IPS DF 4.7 (cell line): ENCODE data around the gene SH3RF3.

Source experiments
- DNase-seq: peaks from one replicate; pipeline ENCODE4 v3.0.0-alpha.2; 2013; ENCODE audit warnings: low spot score; ENCODE audit errors: extremely low read depth

Gene SH3RF3

GRCh38 chr2:109237792-109238191, 108.8 kb downstream of the SH3RF3 start:
- DNase-seq: no peak

DNA sequence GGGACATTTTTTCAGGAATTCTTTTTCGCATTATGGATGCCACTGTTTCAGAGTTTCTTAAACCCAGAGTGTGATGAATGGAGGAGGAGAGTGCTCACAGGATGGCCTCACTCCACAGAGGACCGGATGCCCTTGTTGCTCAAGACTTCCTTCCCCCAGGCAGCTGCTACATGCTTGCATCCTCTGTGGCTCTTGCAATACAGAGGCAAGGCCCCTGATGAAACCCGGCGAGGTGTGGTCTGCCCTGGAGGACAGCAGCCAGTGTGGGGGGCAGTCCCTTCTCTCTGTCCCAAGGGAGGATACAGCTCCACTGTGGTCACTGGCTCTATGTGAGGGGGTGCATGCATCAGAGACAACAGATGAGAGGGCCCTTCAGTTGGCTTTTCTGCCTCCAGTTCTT, 109.6 kb downstream of the SH3RF3 start:
- DNase-seq: no peak

GRCh38 chr2:109239720-109240119, 110.7 kb downstream of the SH3RF3 start:
- no peak for DNase-seq

DNA sequence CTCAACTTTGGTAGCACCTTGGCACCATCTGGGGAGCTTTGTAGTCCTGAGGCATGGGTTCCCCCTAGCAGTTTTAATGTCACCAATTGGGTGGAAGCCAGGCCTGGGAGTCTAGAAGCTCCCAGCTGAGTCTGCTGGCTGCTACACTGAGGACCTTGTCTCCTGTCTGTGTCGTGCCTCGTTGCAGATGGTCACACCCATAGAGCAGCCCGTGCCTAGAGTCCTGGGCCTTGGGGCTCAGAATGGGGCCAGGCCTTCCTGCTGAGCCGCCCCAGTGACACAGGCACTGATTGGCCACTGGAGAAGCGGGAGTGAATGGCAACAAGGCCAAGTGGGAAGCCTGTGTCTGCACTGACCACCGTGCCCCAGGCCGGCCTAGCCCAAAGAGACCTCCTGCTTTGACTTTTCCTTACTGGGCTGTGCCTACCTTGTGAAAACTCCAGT, 113.2 kb downstream of the SH3RF3 start:
- no peak for DNase-seq

- DNase-seq: no peak
Observed at GRCh38 chr2:109242654-109243331, 113.8 kb downstream of the SH3RF3 start.

- DNase-seq: no peak
Observed at GRCh38 chr2:109243526-109244303, 114.7 kb downstream of the SH3RF3 start.

DNA sequence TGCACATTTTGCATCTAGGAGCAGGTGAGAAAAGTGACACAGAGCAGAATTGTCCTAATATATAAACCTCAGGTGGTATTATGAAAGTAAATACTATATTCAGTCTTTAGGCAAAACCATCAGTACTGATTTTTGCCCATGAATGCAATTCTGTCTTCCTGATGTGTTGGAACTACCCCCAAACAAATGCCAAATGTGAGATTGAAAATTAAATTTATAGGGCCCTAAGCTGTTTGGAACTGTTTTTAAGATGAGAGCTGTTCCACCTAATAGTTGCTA, 115.2 kb downstream of the SH3RF3 start:
- DNase-seq: no peak

- no peak for DNase-seq
Observed at GRCh38 chr2:109244750-109245382, 115.9 kb downstream of the SH3RF3 start.

DNA sequence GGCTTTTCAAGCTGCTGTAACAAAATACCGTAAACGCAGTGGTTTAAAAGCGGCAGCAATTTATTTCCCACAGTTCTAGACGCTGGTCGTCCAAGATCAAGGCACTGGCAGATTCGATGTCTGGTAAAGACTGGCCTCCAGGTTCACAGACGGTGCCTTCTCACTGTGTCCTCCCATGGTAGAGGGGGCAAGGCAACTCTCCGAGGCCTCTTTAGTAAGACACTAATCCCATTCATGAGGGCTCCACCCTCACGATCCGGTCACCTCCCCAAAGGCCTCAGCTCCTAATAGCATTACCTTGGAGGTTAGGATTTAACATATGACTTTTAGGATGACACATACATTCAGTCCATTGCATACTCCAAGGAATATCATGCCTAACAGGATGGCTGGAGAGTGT, 117.2 kb downstream of the SH3RF3 start:
- no peak for DNase-seq

GRCh38 chr2:109246616-109247015, 117.6 kb downstream of the SH3RF3 start:
- no peak for DNase-seq

- DNase-seq: no peak
Observed at GRCh38 chr2:109247340-109247739, 118.3 kb downstream of the SH3RF3 start.

GRCh38 chr2:109247812-109248211, 118.8 kb downstream of the SH3RF3 start:
- DNase-seq: no peak

- no peak for DNase-seq
Observed at GRCh38 chr2:109248590-109248989, 119.6 kb downstream of the SH3RF3 start.

GRCh38 chr2:109253217-109253616, 124.2 kb downstream of the SH3RF3 start:
- DNase-seq: no peak

DNA sequence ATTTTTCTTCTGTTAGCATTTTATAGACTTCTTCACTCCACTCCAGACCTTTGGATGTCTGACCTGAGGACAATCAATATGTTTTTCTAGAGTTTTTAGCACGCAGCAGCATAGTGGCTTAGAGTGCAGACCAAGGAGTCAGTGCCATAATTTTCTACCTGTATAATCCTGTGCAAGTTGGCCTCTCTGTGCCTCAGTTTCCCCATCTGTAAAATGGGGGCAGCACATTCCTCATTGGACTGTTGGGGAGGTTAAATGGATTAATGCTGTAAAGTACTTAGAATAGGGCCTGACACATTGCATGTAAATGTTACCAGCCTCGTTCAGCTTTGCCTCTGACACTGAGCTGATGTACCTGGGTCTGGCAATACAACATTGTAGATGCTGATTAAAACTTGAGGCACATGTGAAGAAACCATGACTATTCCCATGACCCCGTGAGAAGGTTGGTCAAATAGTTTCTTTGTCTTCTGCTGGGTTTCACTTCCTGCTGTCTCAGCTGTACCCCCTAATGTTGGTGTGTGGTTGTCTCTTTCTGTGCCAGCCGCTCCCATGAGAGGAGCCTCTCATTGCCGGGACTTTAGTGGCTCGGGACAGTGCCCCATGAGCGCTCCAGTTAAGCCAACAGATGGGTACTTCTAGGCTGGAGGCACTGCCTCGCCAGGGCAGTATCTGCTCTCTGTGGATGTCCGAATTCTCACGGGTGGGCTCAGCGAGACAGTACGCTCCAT, 125.3 kb downstream of the SH3RF3 start:
- no peak for DNase-seq

- DNase-seq: no peak
Observed at GRCh38 chr2:109255654-109256053, 126.6 kb downstream of the SH3RF3 start.

DNA sequence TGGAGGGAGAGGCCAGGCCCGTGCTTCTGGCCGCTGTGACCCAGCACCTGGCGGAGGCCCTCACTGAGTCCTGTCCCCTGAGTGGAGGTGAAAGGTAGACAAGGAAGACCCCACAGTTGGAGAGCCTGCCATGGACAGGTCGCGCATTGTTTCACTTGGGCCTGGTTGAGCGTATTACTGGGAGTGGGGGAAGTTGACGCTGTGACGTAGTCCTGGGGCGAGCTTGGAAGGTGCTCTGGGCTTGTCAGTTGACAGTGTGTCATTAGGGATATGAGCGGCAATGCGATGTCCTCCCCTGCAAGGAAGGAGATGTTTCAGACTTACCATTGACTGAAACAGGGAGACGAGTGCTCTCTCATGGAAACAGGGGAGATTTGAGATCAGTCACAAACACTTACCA, 127.1 kb downstream of the SH3RF3 start:
- DNase-seq: no peak

- DNase-seq: no peak
Observed at GRCh38 chr2:109256921-109257320, 127.9 kb downstream of the SH3RF3 start.

DNA sequence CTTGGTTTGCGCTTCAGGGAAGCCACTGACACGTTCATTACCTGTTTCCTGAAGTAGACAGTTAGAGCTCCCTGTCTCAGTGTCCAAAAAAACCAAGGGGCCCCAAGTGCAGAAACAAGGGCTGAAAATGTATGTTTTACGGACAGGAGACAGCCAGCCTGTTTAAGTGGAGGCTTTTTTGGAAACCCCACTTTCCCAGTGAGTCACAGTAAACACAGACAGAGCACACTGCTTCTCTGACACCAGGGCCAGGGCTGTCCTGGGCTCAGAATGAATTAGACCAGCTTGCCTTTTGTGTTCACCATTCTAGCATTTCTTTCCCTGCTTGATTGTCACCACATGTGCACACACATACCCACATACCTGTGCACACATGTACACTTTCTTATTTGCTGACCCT, 128.6 kb downstream of the SH3RF3 start:
- DNase-seq: no peak

DNA sequence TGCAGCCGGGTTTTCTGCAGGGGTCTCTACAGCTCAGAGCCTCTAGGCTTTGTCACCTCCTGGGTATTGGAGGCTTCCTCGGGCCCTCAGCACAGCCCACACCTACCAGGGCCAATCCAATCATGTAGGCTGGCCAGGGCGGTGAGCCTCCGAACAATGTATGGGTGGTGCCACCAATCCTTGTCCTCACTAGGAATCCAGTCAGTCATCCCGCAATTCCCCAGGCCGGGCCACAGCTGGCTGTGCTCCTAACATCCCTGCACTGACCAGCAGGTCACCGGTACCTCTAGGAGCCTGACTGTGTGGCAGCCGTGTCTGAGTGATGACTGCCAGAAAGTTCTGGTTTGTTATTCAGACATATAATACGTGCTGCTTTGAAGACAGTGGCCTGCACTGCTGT, 129.4 kb downstream of the SH3RF3 start:
- DNase-seq: no peak

DNA sequence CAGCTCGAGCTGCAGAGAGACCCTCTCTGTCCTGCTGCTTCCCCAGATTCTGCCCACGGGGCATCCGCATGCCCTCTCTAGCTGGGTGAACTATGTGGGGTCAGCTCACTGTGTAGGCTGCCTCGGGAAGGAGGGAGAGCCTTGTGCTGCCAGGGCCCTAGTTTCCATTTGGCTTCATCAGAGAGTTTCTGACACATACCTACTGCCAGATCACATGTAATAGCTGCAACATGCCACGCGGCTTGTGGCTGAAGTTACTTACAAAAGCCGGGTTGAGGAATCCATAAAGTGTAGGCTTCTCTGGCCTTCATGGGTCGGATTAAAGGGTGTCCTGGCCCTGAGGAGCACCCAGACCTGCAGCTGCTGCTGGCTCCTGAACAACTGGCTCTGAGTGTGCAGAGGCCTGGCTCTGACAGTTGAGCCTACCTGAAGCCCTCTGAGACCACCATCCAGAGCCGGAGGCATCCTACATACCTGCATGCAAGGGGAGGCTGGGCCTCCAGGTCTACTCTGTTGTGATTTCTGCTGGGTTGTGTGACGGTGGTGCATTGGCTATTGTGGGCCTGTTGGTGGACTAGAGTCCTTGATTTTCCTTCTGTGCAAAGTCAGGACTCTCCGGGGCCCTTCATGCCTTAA, 130.0 kb downstream of the SH3RF3 start:
- no peak for DNase-seq

GRCh38 chr2:109259671-109260070, 130.7 kb downstream of the SH3RF3 start:
- DNase-seq: no peak
